ENCODE measurements around the gene ARHGAP26. TPM values are rescaled to one million over a fixed set of nuclear protein-coding genes. Genes with fewer than 3 reads are reported as not detected.

Gene ARHGAP26
- total RNA-seq, 4 donors from 2014 or later = 35.0 to 72.2 (median 44.0) TPM

GRCh38 chr5:142767178-142767577 is 3.0 kb upstream of the ARHGAP26 start:
- no peak for TF ChIP-seq CTCF (IDR thresholded peaks at IDR 0.05; ENCODE audit: low read depth)

GRCh38 chr5:142767911-142768310 is 2.3 kb upstream of the ARHGAP26 start:
- TF ChIP-seq CTCF (IDR thresholded peaks at IDR 0.05; ENCODE audit: low read depth) = no peak

GRCh38 chr5:142769251-142769792 is 855 bp upstream of the ARHGAP26 start:
- TF ChIP-seq CTCF (IDR thresholded peaks at IDR 0.05; ENCODE audit: low read depth) = no peak

GRCh38 chr5:142770650-142771609 is 753 bp downstream of the ARHGAP26 start:
- no peak for TF ChIP-seq CTCF (IDR thresholded peaks at IDR 0.05; ENCODE audit: low read depth)

GRCh38 chr5:142771666-142772065 is 1.5 kb downstream of the ARHGAP26 start:
- TF ChIP-seq CTCF (IDR thresholded peaks at IDR 0.05; ENCODE audit: low read depth) = no peak

GRCh38 chr5:142772446-142773293 is 2.5 kb downstream of the ARHGAP26 start:
- TF ChIP-seq CTCF (IDR thresholded peaks at IDR 0.05; ENCODE audit: low read depth) = no peak

GRCh38 chr5:142777099-142777498 is 6.9 kb downstream of the ARHGAP26 start:
- no peak for TF ChIP-seq CTCF (IDR thresholded peaks at IDR 0.05; ENCODE audit: low read depth)
